ENCODE measurements around the gene JMJD4.

JMJD4 gene

DNA sequence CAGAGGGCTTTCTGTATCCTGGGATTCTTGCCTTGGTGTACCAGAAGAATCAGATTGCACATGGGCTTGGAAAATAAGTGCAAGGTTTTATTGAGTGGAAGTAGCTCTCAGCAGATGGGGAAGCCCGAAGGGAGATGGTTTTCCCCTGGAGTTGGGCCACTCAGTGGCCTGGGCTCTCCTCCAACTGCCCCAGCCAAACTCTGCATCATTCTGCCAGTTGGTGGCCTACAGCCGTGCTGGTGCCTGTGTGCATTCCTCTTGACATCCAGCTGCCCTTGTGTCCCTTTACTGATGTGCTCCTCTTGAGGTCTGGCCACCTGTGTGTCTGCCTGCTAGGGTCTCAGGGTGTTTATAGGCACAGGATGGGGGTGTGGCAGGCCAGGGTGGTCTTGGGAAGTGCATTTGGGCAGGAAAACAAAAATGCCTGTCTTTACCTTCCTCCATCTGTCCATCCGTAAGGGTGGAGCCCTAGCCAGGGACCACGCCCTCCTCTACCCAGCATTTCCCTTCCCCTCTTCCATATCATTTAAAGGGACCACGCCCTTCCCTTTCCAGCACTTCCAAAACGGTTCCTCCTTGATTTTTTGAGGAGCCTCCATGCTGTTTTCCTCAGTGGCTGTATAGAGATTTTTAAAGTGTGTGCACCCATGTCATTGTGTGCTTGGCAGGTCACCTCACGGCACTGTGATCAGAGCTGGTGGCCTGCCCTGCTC lies 19.1 kb upstream of the JMJD4 start:
- DNase-seq (ENCODE audit: extremely low read depth in 1 of 2, low read depth in 1 of 2) = no peak

DNA sequence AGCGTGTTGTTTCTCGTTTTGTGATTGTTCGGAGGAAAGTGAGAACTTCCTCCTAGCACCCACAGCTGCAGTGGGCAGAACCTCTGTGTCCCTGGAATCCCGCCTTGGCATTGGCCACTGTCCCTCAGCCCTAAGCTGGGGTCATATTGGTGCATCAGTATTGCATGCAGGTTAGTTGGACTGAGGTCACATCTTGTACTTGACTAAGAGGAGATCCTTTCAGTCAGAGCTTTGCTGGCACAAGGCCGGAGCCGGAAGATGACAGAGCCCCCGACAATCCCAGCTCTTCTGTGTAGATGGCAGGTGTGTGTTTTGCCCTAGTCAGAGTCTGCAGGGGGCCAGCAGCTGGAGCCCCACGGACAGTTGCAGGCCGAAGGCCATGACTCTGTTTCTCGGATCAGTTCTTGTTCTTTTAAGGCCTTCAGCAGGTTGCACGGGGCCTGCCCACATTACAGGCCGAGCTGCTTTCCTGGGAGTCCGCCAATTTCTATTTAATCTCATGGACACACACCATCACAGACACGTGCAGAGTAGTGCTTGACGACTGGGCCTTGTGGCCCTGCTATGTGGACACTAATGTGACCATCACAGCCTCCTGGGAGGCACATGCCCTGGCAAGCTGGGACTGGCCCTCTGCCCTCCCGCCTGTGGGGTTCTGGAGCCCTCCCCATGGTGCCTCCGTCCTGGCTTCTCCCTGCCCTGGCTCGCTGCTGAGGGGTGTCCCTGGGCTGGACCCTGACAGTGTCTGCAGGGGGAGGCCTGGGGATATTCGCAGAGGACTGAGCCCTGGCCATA lies 15.0 kb upstream of the JMJD4 start:
- no peak for DNase-seq (ENCODE audit: extremely low read depth in 1 of 2, low read depth in 1 of 2)

DNA sequence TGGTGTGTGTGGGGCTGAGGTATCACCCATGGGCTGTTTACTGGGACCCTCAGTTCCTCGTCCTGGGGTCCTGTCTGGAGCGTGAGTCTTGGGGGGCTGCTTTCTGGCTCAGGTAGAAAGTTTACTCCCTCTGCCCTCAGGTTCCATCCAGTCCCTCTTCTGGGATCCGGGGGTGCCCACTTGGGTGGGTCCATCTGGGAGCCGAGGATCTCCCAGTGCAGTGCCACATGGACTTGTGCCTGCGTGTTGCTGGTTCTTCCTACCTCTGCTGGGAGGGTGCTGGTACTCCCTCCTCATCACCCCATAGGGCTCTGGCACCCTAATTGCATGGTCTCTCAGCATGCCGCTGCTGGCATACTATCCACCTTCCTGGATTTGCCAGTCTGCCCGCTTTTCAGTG lies 14.1 kb upstream of the JMJD4 start:
- DNase-seq (ENCODE audit: extremely low read depth in 1 of 2, low read depth in 1 of 2) = no peak

DNA sequence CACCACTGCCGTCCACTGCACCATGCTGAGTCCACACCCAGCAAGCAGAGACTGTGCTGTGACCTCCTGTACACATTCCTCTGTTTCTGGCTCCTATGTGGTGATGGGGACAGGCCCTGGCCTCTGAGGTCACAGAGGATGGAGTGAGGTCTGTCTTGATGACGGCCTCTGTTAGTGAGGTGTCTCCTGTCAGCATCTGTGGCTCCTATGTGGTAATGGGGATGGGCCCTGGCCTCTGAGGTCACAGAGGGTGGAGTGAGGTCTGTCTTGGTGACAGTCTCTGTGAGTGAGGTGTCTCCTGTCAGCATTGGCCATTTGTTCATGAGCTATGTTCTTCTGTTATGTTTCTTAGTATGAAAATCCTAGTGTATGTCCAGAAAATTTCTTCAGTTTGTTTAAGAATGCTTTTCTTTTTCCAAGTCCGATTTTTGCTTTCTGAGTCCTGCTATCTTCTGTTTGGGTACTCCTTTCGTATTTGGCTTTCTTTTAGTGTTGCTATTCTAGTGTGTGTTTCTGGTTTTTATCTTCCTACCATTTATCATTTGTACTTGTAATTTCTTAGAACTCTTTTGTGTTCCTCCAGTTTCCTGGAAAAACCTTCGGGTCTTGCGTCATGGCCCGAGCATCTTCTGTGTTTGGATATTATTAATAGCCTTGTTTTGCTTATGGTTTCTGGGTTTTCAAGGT lies 13.5 kb upstream of the JMJD4 start:
- no peak for DNase-seq (ENCODE audit: extremely low read depth in 1 of 2, low read depth in 1 of 2)

DNA sequence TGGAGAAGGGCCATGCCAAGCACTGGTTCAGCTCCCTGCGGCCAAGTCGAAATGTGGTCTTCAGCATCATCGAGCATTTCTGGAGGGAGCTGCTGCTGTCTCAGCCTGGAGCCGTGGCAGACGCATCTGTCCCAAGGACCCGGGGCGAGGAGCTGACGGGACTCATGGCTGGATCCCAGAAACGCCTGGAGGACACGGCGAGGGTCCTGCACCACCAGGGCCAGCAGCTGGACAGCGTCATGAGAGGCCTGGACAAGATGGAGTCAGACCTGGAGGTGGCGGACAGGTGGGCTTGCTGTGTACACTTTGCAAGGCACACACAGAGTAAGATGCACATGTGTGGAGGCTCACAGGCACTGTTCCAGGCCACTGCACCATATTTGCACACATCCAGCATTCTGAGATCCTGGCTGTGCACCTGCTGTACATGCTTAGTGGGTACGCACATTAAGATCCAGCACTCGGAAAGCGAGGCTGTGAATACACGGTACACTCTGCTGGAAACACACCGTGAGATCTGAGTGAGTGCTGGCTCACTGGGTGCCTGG lies 12.9 kb upstream of the JMJD4 start:
- no peak for DNase-seq (ENCODE audit: extremely low read depth in 1 of 2, low read depth in 1 of 2)

DNA sequence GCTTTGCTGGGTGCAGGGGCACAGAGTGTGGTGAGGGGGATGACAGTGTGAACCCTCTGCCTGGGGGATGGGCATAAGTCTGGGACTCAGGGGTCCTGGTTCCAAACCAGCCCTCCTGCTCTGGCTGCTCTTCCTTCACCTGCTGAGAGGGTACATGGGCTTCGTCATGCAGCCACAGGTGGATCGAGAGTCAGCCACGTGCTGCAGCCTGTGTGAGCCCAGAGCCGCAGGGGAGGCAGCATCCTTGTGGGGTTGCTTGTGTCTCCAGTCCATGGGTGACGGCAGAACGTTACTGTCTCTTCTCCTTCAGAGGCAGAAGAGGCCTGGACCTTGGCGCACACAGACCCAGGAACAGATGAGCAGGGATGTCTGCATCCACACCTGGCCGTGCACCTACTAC lies 12.3 kb upstream of the JMJD4 start:
- DNase-seq (ENCODE audit: extremely low read depth in 1 of 2, low read depth in 1 of 2) = no peak

DNA sequence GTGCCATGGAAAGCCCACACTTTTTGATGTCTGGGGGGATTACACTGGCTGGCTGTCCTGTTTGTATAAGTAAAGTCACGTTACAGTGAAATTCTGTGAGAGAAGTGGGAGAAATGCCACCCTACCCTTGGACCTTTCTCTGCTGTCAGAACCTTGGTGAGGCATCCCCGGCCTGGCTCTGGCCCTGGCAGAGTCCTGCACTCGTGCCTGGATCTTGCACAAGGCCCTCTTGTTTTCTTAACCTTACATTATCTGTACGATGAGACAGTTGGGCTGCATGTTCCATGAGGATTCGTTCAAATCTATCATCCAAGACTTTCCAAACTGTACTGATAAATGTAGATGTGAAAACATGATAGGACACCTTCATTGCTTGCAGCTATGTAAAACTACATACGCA lies 11.6 kb upstream of the JMJD4 start:
- no peak for DNase-seq (ENCODE audit: extremely low read depth in 1 of 2, low read depth in 1 of 2)

DNA sequence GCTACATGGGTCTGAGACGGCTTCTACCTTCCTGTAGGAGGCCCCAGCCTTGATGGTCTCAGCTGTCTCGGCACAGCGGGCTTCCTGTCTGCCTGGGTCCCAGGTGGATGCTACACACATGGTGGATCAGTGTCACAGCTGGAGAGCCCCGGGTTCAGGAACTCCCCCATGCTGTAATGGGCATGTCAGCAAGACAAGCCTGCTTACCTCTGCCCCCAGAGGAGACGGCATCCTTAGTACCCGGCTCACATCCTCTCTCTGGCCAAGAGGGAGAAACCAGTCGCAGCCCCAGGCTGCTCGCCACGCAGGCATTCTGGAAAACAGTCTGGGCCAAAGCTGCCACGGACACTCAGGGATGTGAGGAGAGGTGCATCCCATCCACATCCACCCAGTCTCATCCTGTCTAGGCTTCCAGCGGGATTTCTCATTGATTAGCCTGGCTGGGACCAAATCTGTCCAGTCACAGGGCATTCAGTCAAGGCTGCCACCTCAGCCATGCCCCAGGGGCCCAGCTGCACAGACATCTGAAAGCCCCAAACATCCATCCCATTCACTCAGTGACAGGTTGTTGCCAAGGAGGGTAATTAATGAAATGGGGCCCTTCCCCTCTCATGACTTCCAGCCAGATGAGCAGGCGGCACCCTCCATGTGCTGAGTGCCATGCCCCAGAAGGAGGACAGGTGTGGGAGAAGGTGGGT lies 10.6 kb upstream of the JMJD4 start:
- no peak for DNase-seq (ENCODE audit: extremely low read depth in 1 of 2, low read depth in 1 of 2)

DNA sequence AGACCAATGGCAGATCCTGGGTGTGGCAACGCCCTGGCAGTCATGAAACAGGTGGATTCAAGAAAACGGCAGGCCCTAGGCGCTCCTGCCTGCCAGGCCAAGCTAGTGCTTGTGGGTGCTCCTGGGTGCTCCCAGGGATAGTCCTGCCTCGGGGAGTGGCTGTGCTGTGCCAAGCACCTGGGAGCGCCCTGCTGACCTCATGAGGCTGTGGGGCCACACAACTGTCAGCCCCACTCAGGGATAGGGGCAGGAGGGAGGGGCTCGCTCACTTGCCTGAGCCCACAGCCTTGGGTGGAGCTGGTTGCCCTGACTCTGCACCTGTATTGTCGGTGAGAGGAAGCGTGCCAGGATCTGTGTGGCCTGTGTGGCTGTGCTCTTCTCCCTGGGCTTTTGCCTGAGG lies 9.6 kb upstream of the JMJD4 start:
- no peak for DNase-seq (ENCODE audit: extremely low read depth in 1 of 2, low read depth in 1 of 2)

DNA sequence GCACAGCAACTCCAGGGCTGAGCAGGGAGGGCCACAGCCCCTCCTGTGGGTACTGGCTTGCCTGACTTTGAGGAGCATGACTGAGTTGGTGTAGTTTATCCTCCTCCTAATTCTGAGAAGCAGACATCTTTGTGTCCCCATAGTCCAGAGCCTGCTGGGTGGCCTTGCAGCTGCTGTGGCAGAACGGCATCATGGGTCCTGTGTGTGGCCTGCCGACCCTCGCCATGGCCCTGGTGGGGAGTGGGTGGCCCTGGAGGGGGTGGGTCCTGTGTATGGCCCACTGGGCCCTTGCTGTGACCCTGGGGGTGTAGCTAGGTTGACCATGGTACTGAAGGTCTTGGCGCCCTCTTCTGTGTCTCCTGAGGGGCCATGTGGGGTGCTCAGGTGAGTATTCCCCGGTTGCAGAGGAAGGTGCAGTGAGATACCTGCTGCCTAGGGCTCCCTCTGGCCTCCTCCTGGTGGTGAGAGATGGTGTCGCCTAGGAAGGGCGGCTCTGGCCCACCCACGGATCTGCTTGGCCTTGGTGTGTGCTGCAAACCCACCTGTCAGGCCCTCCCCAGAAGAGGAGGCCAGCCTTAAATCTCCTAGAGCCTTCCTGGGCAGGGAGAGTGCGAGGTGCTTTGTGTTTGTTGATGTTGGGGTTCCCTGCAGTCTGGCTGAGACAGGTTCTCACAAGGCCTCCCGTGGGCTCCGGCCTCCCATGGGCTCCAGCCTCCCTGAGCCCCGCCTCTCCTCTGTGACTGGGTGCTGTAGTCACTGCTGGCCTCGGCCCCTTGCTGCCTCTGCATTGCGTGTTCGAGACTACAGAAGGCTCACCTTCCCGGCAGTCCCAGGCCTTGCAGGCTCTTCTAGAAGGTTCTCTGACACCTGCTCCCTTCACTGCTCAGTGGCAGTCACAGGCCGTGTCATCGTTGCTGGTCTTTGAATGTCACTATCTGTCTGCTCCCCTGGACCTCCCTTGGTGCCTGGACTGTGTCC lies 7.9 kb upstream of the JMJD4 start:
- no peak for DNase-seq (ENCODE audit: extremely low read depth in 1 of 2, low read depth in 1 of 2)

DNA sequence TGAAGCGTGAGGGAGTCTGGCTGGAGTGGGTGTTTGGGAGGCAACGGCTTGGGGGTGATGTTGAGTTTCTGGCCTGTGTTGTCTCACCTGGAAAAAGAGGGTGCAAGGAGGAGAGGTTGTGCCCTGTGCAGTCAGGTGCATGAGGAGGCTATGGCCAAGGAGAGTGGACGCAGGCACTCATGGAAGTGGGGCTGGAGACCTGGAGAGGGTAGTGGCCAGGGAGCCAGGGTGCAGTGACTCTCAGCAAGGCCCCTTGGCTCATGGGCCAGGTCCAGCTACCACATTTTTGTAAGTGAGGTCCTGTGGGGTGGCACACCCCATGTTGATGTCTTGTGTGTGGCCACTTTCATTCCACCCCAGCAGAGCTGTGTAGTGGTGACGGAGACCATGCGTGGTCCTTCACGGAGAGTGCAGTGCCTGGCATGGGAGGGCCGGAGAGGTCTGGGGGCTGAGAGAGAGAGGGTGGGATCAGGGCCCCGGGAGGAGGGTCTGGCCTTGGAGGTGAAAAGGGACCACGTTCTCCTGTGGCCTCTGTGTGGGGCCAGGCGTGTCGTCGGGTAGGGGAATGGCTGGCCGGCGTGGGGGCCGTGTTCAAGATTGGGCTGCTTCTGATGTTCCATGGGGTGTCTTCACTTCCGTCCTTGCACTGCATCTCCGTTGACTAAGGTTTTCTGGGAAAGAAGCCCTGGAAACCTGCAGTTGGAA lies 6.2 kb upstream of the JMJD4 start:
- DNase-seq (ENCODE audit: extremely low read depth in 1 of 2, low read depth in 1 of 2) = no peak

DNA sequence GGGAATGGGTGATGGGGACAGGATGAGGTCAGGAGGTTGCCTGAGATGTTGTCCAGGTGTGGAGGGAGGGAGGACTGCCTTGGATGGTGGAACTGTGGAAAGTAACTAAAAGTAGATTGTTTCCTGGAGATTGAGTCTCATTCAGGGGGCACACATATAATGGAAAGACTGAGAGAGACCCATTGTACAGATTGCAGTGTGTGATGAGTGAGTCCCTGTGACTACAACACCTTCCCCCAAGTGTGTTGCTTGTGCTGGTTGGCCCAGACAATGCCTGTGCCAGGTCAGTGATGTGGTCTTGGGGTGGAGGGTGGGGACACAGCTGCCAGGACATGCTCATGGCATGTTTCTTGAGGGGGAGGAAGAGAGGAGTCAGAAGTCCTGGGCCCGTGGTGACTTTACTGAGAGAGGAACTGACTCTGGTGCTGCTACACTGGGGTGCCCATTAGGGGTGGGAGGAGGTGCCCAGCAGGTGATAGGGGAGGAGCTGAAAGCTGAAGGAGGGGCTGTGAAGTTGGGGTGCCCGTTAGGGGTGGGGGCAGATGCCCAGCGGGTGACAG lies 5.4 kb upstream of the JMJD4 start:
- DNase-seq (ENCODE audit: extremely low read depth in 1 of 2, low read depth in 1 of 2) = no peak

DNA sequence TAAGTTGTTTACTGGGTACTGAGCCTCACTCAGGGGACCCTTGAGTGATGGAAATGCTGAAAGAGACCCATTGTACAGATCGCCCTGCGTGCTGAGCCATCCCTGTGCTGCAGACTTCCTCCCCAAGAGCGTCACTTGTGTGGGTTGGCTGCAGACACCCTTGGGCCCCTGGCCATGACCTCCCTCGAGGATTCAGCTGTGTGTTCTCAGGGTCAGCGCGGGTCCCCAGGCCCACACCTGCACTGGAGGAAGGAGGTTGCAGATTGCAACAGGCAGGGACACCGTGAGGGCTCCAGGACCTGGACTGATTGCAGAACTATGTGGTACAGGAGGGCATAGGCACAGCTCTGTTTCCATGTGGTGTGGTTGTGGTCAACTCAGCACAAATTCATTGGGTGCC lies 4.5 kb upstream of the JMJD4 start:
- DNase-seq (ENCODE audit: extremely low read depth in 1 of 2, low read depth in 1 of 2) = no peak

DNA sequence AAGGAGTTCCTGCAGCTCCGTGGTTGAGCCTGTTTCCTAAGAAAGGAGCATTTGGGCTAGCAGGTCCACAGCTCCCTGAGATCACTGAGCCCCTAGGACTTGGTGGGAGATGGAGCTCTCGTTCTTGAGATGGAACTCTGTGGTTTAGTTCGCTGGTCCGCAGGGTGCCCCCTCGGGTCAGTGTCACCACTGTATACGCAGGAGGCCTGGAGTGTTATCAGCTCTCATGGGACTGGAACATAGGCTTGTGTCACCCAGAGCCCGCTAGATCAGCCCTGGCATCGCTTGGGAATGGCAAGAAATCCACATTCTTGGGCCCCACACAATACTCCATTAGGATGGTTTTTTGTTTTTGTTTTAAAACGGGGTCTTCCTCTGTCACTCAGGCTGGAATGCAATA lies 3.7 kb upstream of the JMJD4 start:
- DNase-seq (ENCODE audit: extremely low read depth in 1 of 2, low read depth in 1 of 2) = no peak

DNA sequence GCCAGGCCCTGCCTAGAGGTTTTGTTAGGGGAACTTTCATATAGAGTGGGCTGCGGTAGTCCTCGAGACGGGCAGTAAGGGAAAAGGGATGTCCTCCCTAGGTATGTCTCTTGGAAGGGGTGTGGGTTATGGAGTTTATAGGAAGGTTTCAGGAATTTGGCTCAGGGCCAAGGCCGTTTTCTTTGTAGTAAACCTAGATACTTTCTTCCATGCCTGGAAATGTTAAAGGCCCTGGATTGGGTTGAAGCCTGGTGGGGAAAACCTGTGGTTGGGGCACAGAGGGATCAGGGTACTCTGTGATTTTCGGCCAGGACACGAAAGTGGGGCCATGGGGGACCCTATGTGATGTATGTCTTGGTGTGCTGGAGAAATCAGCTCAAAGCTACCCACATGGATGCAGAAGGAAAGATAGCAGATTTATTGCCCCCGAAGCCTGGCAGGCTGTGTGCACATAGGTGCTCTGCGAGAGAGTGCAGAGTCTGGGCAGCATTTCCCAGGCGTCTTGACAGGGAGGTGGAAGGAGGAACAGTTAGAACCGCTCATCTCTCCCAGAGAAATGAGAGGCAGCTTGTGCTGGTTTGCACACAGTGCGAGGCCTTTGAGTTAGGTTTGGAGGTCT lies 1.8 kb upstream of the JMJD4 start:
- DNase-seq (ENCODE audit: extremely low read depth in 1 of 2, low read depth in 1 of 2) = no peak

DNA sequence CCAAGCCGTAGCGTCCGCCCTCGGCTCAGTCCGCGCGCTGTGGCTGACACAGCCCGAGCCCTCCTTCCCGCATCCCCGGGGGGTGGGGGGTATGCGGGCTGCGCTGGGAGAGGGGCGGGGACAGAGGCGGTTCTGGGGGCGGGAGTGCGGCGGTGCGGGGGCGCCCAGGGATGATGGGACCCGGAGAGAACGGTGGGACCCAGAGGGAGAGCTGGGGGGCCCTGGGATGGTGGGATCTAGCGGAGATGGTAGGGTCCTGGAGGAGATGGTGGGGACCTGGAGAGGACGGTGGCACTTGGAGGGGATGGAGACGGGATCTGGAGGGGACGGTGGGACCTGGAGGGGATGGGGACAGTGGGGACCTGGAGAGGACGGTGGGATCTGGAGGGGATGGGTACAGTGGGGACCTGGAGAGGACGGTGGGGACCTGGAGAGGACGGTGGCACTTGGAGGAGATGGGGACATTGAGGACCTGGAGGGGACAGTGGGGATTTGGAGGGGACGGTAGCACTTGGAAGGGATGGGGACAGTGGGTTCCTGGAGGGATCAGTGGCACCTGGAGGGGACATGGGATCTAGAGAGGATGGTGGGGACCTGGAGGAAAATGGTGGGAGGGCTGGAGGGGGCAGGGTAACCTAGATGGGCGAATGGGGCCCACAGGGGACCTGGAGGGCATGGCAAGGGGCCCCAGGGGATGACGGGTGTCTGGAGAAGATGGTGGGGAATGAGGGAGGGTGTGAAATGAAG lies 610 bp upstream of the JMJD4 start:
- no peak for DNase-seq (ENCODE audit: extremely low read depth in 1 of 2, low read depth in 1 of 2)

DNA sequence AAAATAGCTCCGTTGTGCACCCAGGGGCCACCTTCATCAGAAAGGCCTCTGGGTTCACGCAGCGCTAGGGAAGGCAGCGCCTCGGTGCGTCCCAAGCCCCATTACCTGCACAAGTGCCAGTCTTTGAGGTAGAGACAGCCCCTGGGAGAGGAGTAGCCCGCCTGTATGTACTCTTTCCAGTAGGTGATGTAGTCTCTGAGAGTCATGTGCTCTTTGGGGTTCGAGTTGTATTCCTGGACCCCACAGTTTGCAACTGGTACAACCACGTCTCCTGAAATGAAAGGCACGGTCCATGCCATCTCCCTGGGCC lies 601 bp downstream of the JMJD4 start:
- no peak for DNase-seq (ENCODE audit: extremely low read depth in 1 of 2, low read depth in 1 of 2)
